ENCODE data around the gene SEZ6. TPM values are rescaled to one million over a fixed set of nuclear protein-coding genes. Genes with fewer than 3 reads are reported as not detected.

Gene SEZ6
- total and polyA plus RNA-seq, 2 of the 4 experiments (the other 2 are of a cell fraction) = not detected

DNA sequence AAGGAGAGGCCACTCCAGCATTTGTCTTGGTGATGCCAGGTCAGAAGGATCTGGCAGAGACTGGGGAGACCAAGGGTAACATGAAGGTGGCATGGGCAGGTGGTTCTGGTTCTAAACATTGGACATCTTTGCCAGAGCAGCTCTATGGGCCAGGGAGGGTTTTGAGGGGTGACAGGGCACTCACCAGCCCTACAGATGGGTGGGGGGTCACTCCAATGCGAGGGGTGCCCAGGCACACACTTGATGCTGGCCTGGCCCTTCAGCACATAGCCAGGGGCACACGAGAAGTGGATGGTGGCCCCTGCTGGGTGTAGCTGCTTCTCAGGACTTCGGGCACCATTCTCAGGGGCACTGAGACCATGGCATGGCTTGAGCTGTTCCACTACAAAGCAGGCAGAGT is 49.0 kb downstream of the SEZ6 start:
- Histone ChIP-seq H3K9me3 (ENCODE audit: control insufficient read depth, insufficient read depth, low read length) (no peaks in the 10 kb centered on the region), H3K9me1 (ENCODE audit: insufficient read depth, low read length) (peaks cover 10% of the 10 kb centered on the region), H4K20me1 (ENCODE audit: insufficient read depth, low read length) (no peaks in the 10 kb centered on the region), H3K23ac (ENCODE audit: low read depth, low read length) (no peak overlapping the region), H3K4ac (ENCODE audit: low read depth, low read length) (no peak overlapping the region), H3K4me2 (ENCODE audit: low read depth, low read length) (no peak overlapping the region), H3K27me3 (ENCODE audit: control insufficient read depth, insufficient read depth, low read length) (no peaks in the 10 kb centered on the region; the same call in 1 of the 2 replicates), H4K91ac (ENCODE audit: insufficient read depth, low read depth, low read length) (no peak overlapping the region), H2BK120ac (ENCODE audit: low read depth, low read length) (no peak overlapping the region), H3K27ac (ENCODE audit: insufficient read depth, low read length) (no peak overlapping the region), H2BK20ac (ENCODE audit: low read depth, low read length) (no peak overlapping the region), H3K56ac (ENCODE audit: extremely low read depth, insufficient read depth, low read length) (no peak overlapping the region), H3K9ac (ENCODE audit: low read depth, low read length) (no peak overlapping the region), H3K18ac (ENCODE audit: low read depth, low read length) (no peak overlapping the region), H3K4me3 (ENCODE audit: insufficient read depth, low read depth, low read length) (no peak overlapping the region), H2AK9ac (replicated peaks; ENCODE audit: low read depth, low read length, poor library complexity) (no peak overlapping the region), H3K4me1 (ENCODE audit: control insufficient read depth, insufficient read depth, low read length) (no peaks in the 10 kb centered on the region), H2BK15ac (ENCODE audit: low read depth, low read length) (no peak overlapping the region), H4K8ac (ENCODE audit: low read depth in 2 of 2, low read length in 2 of 2) (no peak overlapping the region), H2BK5ac (ENCODE audit: low read depth, low read length, poor library complexity, severe bottlenecking) (no peak overlapping the region), H4K5ac (ENCODE audit: low read depth, low read length) (no peak overlapping the region), H3K14ac (replicated peaks; ENCODE audit: low read depth, low read length) (no peak overlapping the region), H2AK5ac (ENCODE audit: low read depth, low read length) (no peak overlapping the region), H3K79me1 (ENCODE audit: low read depth in 1 of 2, low read length in 2 of 2) (peaks cover 0 to 13% of the 10 kb centered on the region in 2 experiments; a peak in 2 of 4 replicates), H3K36me3 (ENCODE audit: control insufficient read depth, insufficient read depth, low read length) (no peaks in the 10 kb centered on the region), H2AFZ (replicated peaks; ENCODE audit: low read length, poor library complexity) (no peak overlapping the region)
- 67% methylated on average over 2 of the region's 3 CpGs; no CpG with 5 or more reads in 1 of the 2 experiments for WGBS, 2 experiments (ENCODE audit: extremely low coverage in 2 of 2, insufficient read length in 1 of 2)
- DNase-seq = no peak
- no TSS peak for BruUV-seq (replicated peaks)
- in situ Hi-C loops (cut with MboI; ENCODE audit: low sequenced_read_pairs) = no loop called here
- no peak for TF ChIP-seq NFE2L2 (IDR thresholded peaks at IDR 0.05; ENCODE audit: low read depth, low read length)
- no peak for TF ChIP-seq MAFK (IDR thresholded peaks at IDR 0.05; ENCODE audit: low read depth, low read length)
- no peak for TF ChIP-seq RCOR1 (IDR thresholded peaks at IDR 0.05; ENCODE audit: insufficient replicate concordance, low read length)
- no peak for TF ChIP-seq MAZ (IDR thresholded peaks at IDR 0.05; ENCODE audit: borderline replicate concordance, low read depth, low read length)
- TF ChIP-seq MXI1 (IDR thresholded peaks at IDR 0.05; ENCODE audit: borderline replicate concordance, low read depth, low read length) = no peak
- TF ChIP-seq POLR2A (IDR thresholded peaks at IDR 0.05; ENCODE audit: low read depth, low read length) = no peak
- no peak for TF ChIP-seq BHLHE40 (IDR thresholded peaks at IDR 0.05; ENCODE audit: low read depth, low read length)
- TF ChIP-seq, protein P1, sequence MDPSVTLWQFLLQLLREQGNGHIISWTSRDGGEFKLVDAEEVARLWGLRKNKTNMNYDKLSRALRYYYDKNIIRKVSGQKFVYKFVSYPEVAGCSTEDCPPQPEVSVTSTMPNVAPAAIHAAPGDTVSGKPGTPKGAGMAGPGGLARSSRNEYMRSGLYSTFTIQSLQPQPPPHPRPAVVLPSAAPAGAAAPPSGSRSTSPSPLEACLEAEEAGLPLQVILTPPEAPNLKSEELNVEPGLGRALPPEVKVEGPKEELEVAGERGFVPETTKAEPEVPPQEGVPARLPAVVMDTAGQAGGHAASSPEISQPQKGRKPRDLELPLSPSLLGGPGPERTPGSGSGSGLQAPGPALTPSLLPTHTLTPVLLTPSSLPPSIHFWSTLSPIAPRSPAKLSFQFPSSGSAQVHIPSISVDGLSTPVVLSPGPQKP (IDR thresholded peaks at IDR 0.05; ENCODE audit: borderline replicate concordance, low read depth, low read length) = no peak
- no peak for TF ChIP-seq RAD21 (IDR thresholded peaks at IDR 0.05; ENCODE audit: low read length)
- TF ChIP-seq, protein P2, sequence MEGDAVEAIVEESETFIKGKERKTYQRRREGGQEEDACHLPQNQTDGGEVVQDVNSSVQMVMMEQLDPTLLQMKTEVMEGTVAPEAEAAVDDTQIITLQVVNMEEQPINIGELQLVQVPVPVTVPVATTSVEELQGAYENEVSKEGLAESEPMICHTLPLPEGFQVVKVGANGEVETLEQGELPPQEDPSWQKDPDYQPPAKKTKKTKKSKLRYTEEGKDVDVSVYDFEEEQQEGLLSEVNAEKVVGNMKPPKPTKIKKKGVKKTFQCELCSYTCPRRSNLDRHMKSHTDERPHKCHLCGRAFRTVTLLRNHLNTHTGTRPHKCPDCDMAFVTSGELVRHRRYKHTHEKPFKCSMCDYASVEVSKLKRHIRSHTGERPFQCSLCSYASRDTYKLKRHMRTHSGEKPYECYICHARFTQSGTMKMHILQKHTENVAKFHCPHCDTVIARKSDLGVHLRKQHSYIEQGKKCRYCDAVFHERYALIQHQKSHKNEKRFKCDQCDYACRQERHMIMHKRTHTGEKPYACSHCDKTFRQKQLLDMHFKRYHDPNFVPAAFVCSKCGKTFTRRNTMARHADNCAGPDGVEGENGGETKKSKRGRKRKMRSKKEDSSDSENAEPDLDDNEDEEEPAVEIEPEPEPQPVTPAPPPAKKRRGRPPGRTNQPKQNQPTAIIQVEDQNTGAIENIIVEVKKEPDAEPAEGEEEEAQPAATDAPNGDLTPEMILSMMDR (conservative IDR thresholded peaks at IDR 0.05; ENCODE audit: low read depth, low read length) = no peak
- no peak for TF ChIP-seq RFX5 (IDR thresholded peaks at IDR 0.05; ENCODE audit: low read depth, low read length)
- TF ChIP-seq FOS (IDR thresholded peaks at IDR 0.05; ENCODE audit: low read depth, low read length) = no peak
- TF ChIP-seq CHD1 (IDR thresholded peaks at IDR 0.05; ENCODE audit: low read depth, low read length) = no peak
- TF ChIP-seq CEBPB (IDR thresholded peaks at IDR 0.05; ENCODE audit: low read depth, low read length) = no peak
- ChIA-PET POLR2A (ENCODE audit: unreplicated experiment) (no interaction called here), CTCF (no interaction called here)
- dilution Hi-C loops (cut with HindIII; ENCODE audit: low sequenced_read_pairs, unreplicated experiment) = no loop called here
- intact Hi-C loops (cut with micrococcal nuclease) = no loop called here
- ATAC-seq (ENCODE audit: low read depth) = no peak
